Endothelial cell of umbilical vein (primary cell): ENCODE results near the gene UPF1. TPM values are rescaled to one million over a fixed set of nuclear protein-coding genes. Genes with fewer than 3 reads are reported as not detected.
A peak's percentile ranks its signal among the peaks of the same experiment; 100 is the strongest.

Source experiments
- BruUV-seq: library from RNA; stranded (reverse); fragments of 400-500 nt; replicated peaks from 2 replicates; lab custom pipeline; 2021; lab: Mats Ljungman, UMichigan
- CTCF ChIA-PET: fragments of 300-600, 350-600 bp; sonication (Branson Sonifier 250); formaldehyde crosslinking; loops from one replicate; lab custom pipeline; 2021; ENCODE audit warnings: antibody characterized with exemption, inconsistent platforms; lab: Charles Lee
- POLR2A ChIA-PET: fragments of 300-600, 350-600 bp; sonication (Branson Sonifier 250); formaldehyde crosslinking; loops from one replicate; lab custom pipeline; 2021; ENCODE audit warnings: antibody characterized with exemption, inconsistent platforms; lab: Charles Lee
- DNase-seq: peaks from one replicate; pipeline ENCODE4 v3.0.0-alpha.2; 2011; ENCODE audit warnings: low read depth, low spot score
- FAIRE-seq: peaks from 2 replicates; lab custom pipeline; 2011; peaks lifted over from hg19 to GRCh38; lab: Jason Lieb, UNC
- H2AFZ ChIP-seq: 2 replicates; pipeline ENCODE4 v1.6.0; 2012; ENCODE audit warnings: low read depth, low read length, control low read depth, inconsistent platforms
- H3K27ac ChIP-seq: 2 replicates; pipeline ENCODE4 v1.5.1; 2011; ENCODE audit warnings: low read depth, mild to moderate bottlenecking, control low read depth, low read length, moderate library complexity; ENCODE audit not compliant: insufficient read depth
- H3K27me3 ChIP-seq, 2 experiments: 2 replicates each; pipeline versions ENCODE4 v1.6.0 to v1.6.1; 2011; ENCODE audit warnings: low read length in 2 of 2, mixed read lengths in 1 of 2; ENCODE audit not compliant: control insufficient read depth in 2 of 2, insufficient read depth in 2 of 2
- H3K36me3 ChIP-seq, 2 experiments: 2 replicates in 1 of 2; 3 replicates in 1 of 2; pipeline ENCODE4 v1.5.1; 2011; ENCODE audit warnings: low read length in 2 of 2, mild to moderate bottlenecking in 1 of 2, moderate library complexity in 1 of 2; ENCODE audit not compliant: control insufficient read depth in 2 of 2, insufficient read depth in 2 of 2; ENCODE audit errors: extremely low read depth in 1 of 2
- H3K4me1 ChIP-seq: 3 replicates; pipeline ENCODE4 v1.5.1; 2011; ENCODE audit warnings: mild to moderate bottlenecking, low read length; ENCODE audit not compliant: control insufficient read depth, insufficient read depth; ENCODE audit errors: extremely low read depth
- H3K4me2 ChIP-seq: 2 replicates; pipeline ENCODE4 v1.6.1; 2011; ENCODE audit warnings: low read length, control low read depth, mixed read lengths; ENCODE audit not compliant: insufficient read depth
- H3K4me3 ChIP-seq, 3 experiments: fragments of 200-600 bp in 1 of 3; sonication (generic), shearing (Covaris generic) in 1 of 3; replicated peaks in 1 of 3; 2 replicates each; pipeline ENCODE4 v1.5.1; 2011 to 2016; ENCODE audit warnings: control low read depth in 3 of 3, low read length in 3 of 3, mild to moderate bottlenecking in 2 of 3, inconsistent platforms in 1 of 3, low read depth in 1 of 3, moderate library complexity in 1 of 3; ENCODE audit not compliant: insufficient read depth in 1 of 3
- H3K79me2 ChIP-seq: 2 replicates; pipeline ENCODE4 v1.6.0; 2012; ENCODE audit warnings: low read length, inconsistent platforms; ENCODE audit not compliant: control insufficient read depth, insufficient read depth
- H3K9ac ChIP-seq: replicated peaks from 2 replicates; pipeline ENCODE3; 2011; ENCODE audit warnings: low read length, control low read depth; ENCODE audit not compliant: insufficient read depth; ENCODE audit errors: extremely low read depth
- H3K9me1 ChIP-seq: replicated peaks from 3 replicates; pipeline ENCODE4 v1.6.0; 2011; ENCODE audit warnings: mild to moderate bottlenecking, low read length; ENCODE audit not compliant: control insufficient read depth, insufficient read depth; ENCODE audit errors: extremely low read depth
- H3K9me3 ChIP-seq: replicated peaks from 2 replicates; pipeline ENCODE4 v1.5.1; 2012; ENCODE audit warnings: low read length, inconsistent platforms; ENCODE audit not compliant: control insufficient read depth, insufficient read depth
- H4K20me1 ChIP-seq: replicated peaks from 2 replicates; pipeline ENCODE3; 2011; ENCODE audit warnings: mild to moderate bottlenecking, low read length; ENCODE audit not compliant: control insufficient read depth, insufficient read depth; ENCODE audit errors: extremely low read depth
- EZH2 ChIP-seq: IDR thresholded peaks from 2 replicates; pipeline ENCODE4 v1.6.1; 2012; ENCODE audit warnings: borderline replicate concordance, low read depth, mild to moderate bottlenecking, moderate library complexity, low read length, inconsistent platforms; ENCODE audit not compliant: severe bottlenecking
- FOS ChIP-seq: IDR thresholded peaks from 2 replicates; pipeline ENCODE4 v1.6.1; 2011; ENCODE audit warnings: mild to moderate bottlenecking, low read length, moderate library complexity, borderline replicate concordance; ENCODE audit not compliant: insufficient read depth
- GATA2 ChIP-seq: IDR thresholded peaks from 2 replicates; pipeline ENCODE4 v1.7.0; 2011; ENCODE audit warnings: low read depth, mild to moderate bottlenecking, moderate library complexity, mixed read lengths, low read length; ENCODE audit not compliant: insufficient read length, insufficient read depth
- JUN ChIP-seq: IDR thresholded peaks from 2 replicates; pipeline ENCODE4 v1.6.1; 2011; ENCODE audit warnings: borderline replicate concordance, low read depth; ENCODE audit not compliant: insufficient read length, insufficient read depth
- MAX ChIP-seq: IDR thresholded peaks from 2 replicates; pipeline ENCODE4 v1.6.1; 2011; ENCODE audit not compliant: insufficient read depth, insufficient read length
- MYC ChIP-seq: IDR thresholded peaks from one replicate; pipeline ENCODE4 v1.6.1; 2011; ENCODE audit warnings: mild to moderate bottlenecking, low read depth, low read length
- POLR2A ChIP-seq: IDR thresholded peaks from 2 replicates; pipeline ENCODE4 v1.6.1; 2012; ENCODE audit warnings: low read depth, mild to moderate bottlenecking, control low read depth, low read length
- POLR2AphosphoS5 ChIP-seq: IDR thresholded peaks from 2 replicates; pipeline ENCODE4 v1.6.1; 2012; ENCODE audit warnings: low read depth, mild to moderate bottlenecking, control low read depth, low read length, moderate library complexity; ENCODE audit not compliant: insufficient read depth
- dilution Hi-C: fragments of 300-500 bp; cut with MboI; formaldehyde crosslinking; loops from one replicate; pipeline ENCODE4 v1.15.0; 2019; ENCODE audit warnings: low sequenced_read_pairs; ENCODE audit not compliant: extremely low pct_ligation_motif_present
- intact Hi-C: fragments of 100-400 bp; cut with micrococcal nuclease; formaldehyde crosslinking; loops from one replicate; pipeline ENCODE4 v1.10.0; 2022
- polyA plus RNA-seq, 4 experiments: library from polyadenylated mRNA; depleted of rRNA in 3 of 4; stranded (reverse) in 3 of 4; unstranded in 1 of 4; fragments of >200 nt; gene quantifications; 2 replicates each; pipeline versions ENCODE4 v1.2.1 to v1.2.3, GENCODE V29; 2011 to 2012; ENCODE audit warnings: missing spikeins in 1 of 4
- total RNA-seq: library from RNA; stranded (reverse); gene quantifications from 2 replicates; pipeline ENCODE4 v1.2.3, GENCODE V29; 2021
- TF ChIP-seq, protein P1 (sequence below), 2 donors: IDR thresholded peaks; 1 replicate in 1 of 2; 2 replicates in 1 of 2; pipeline ENCODE4 v1.5.1; 2011; ENCODE audit warnings: low read length in 2 of 2, mild to moderate bottlenecking in 2 of 2, moderate library complexity in 2 of 2, control low read depth in 1 of 2, inconsistent platforms in 1 of 2, low read depth in 1 of 2; ENCODE audit not compliant: insufficient read depth in 1 of 2; ENCODE audit errors: extremely low read depth in 1 of 2

The UPF1 gene
- total and polyA plus RNA-seq, 2 donors (not counting 3 experiments of a cell fraction or from before 2014, with no cell fraction given) = 65.9 to 68.2 TPM

GRCh38 chr19:18879579-18880373, 48.0 kb downstream of the UPF1 start:
- no peak overlapping the region for H3K4me2 ChIP-seq
- no peak overlapping the region for H3K9ac ChIP-seq
- no peaks in the 10 kb centered on the region for H3K4me1 ChIP-seq
- H2AFZ ChIP-seq = no peak overlapping the region
- dilution Hi-C loops (no loop called here), intact Hi-C loops (no loop called here)
- no TSS peak for BruUV-seq
- no peaks in the 10 kb centered on the region for H3K27me3 ChIP-seq
- POLR2A ChIA-PET = interaction anchor here (0.5 kb wide), 1 partner anchor 126 kb away, joined by 7 read pairs; no protein-coding TSS in a partner anchor
- H3K79me2 ChIP-seq = no peaks in the 10 kb centered on the region
- H4K20me1 ChIP-seq = no peaks in the 10 kb centered on the region
- no peak overlapping the region for H3K27ac ChIP-seq
- H3K4me3 ChIP-seq = no peak overlapping the region
- no peaks in the 10 kb centered on the region for H3K9me3 ChIP-seq
- CTCF ChIA-PET = no interaction called here
- H3K9me1 ChIP-seq = no peaks in the 10 kb centered on the region
- no peak for TF ChIP-seq FOS
- FAIRE-seq = no peak
- DNase-seq = peak; percentile 14
- H3K36me3 ChIP-seq = no peaks in the 10 kb centered on the region

- Histone ChIP-seq H3K79me2 (no peaks in the 10 kb centered on the region), H3K9ac (no peak overlapping the region), H3K4me2 (no peak overlapping the region), H3K36me3 (no peaks in the 10 kb centered on the region), H2AFZ (no peak overlapping the region), H3K9me1 (no peaks in the 10 kb centered on the region), H4K20me1 (no peaks in the 10 kb centered on the region), H3K27me3 (no peaks in the 10 kb centered on the region), H3K4me1 (no peaks in the 10 kb centered on the region), H3K4me3 (no peak overlapping the region), H3K27ac (no peak overlapping the region), H3K9me3 (no peaks in the 10 kb centered on the region)
- no peak for DNase-seq
- no peak for TF ChIP-seq POLR2A
- no peak for TF ChIP-seq JUN
- no peak for TF ChIP-seq FOS
- TF ChIP-seq, protein P1, sequence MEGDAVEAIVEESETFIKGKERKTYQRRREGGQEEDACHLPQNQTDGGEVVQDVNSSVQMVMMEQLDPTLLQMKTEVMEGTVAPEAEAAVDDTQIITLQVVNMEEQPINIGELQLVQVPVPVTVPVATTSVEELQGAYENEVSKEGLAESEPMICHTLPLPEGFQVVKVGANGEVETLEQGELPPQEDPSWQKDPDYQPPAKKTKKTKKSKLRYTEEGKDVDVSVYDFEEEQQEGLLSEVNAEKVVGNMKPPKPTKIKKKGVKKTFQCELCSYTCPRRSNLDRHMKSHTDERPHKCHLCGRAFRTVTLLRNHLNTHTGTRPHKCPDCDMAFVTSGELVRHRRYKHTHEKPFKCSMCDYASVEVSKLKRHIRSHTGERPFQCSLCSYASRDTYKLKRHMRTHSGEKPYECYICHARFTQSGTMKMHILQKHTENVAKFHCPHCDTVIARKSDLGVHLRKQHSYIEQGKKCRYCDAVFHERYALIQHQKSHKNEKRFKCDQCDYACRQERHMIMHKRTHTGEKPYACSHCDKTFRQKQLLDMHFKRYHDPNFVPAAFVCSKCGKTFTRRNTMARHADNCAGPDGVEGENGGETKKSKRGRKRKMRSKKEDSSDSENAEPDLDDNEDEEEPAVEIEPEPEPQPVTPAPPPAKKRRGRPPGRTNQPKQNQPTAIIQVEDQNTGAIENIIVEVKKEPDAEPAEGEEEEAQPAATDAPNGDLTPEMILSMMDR (IDR thresholded peaks at IDR 0.05; ENCODE audit: extremely low read depth in 1 of 2, insufficient read depth in 1 of 2, low read depth in 1 of 2, low read length in 2 of 2) = no peak
- no peak for TF ChIP-seq POLR2AphosphoS5
- TF ChIP-seq MYC = no peak
- TF ChIP-seq MAX = no peak
- TF ChIP-seq EZH2 = no peak
- no peak for TF ChIP-seq GATA2
- dilution Hi-C loops = no loop called here
- intact Hi-C loops = no loop called here
- ChIA-PET POLR2A (no interaction called here), CTCF (interaction anchor here (1.1 kb wide), 1 partner anchor 16 kb away, joined by 3 read pairs; no protein-coding TSS in a partner anchor)
- BruUV-seq = no TSS peak
- FAIRE-seq = no peak
These were observed 49.7 kb downstream of the UPF1 start for GRCh38 chr19:18881491-18881890.
